Amniotic stem cell (primary cell): Measurements from ENCODE around the gene SEMA4B.

Experiments used
- DNase-seq: peaks from one replicate; lab custom pipeline; 2025; lab: John Stamatoyannopoulos, UW

SEMA4B gene

DNA sequence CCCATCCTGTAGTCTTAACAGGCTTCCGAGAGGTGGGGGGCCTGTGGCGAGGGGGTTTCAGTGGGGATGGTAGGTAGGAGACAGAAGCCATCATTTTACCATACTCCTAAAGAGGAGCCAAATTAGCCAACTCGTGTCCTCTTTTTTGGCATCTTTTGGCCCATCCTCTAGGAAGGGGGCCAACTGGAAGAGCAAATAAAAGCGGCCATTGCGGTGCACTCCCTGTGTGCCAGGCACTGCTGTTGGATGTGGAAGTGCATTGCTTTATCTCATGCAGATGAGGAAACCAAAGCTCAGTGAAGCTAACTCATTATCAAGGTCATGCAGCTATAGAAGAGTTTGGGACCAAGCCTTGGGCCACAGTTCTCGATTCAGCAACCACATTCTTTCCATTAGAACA, 6.1 kb downstream of the SEMA4B start:
- DNase-seq = no peak

DNA sequence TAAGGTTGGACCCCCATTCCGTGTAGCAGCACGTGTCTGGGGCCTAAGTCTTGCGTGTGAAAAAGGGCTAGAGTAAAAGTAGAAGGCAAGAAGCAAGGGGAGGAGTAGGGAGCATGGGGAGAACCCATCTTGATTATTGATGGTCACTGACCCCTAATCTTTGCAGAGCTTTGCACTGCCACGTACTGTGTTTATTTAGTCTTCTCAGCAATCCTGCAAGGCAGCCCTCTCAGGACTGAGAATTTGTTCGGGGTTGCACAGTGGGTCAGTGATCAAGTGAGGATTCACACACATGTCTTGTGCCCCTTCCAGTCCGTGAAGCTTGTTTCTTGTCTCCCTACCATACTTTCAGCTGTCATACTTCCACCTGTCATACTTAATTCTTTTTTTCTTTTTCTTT, 7.2 kb downstream of the SEMA4B start:
- no peak for DNase-seq

DNA sequence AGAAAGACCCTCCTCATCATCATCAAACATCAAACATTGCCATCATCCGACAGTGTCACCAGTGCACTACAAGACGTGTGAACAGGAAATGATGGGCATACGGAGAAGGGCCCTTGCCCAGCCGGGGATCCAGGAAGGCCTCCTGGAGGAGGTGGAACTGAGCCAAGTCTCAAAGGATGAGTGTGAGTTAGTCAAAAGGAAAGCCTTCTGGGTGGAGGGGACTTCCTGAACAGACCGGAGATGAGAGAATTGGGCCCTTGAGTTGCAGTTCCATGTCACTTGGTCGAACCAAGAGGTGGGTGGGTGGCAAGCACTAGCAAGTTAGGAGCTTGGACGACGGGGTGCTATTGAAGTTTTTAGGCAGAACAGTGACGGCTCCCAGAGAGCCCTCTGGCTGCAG, 8.5 kb downstream of the SEMA4B start:
- DNase-seq = no peak

DNA sequence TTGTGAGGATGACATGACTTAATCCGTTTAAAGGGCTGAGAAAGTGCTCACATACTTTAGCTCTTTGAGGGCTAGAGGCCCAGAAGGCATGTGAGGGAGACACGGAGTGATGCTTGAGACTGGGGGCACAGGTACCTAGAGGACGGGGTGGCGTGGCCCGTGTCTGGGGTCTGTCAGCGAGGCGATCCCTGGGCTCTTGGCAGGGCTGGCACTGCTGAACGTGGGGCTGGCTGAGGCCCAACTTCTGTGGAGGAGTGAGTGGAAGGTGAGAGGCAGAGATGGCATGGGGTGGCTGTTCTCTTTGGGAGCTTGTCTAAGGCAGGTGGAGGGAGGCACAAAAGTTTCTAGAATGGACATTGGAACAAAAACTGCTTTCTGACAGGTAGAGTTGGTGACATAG, 9.5 kb downstream of the SEMA4B start:
- no peak for DNase-seq

DNA sequence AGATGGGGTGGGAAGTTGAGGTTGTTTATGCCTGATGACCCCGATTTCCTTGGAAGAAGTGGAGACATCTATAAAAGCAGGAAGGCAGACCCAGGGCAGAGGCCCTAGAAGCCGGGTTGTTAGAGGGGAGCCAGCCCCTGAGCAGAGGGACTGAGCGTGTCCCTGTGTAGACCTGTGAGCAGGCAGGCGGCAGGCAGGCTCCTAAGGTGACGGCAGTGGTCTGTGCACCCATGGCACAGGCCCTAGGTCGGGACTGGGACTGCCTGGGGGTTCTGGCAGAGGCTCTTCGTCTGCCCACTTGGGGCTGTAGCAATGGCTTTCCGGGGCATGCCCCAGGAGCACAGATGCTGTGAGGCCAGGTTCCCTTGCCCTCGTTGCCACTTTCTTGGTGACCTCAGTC, 9.9 kb downstream of the SEMA4B start:
- no peak for DNase-seq

DNA sequence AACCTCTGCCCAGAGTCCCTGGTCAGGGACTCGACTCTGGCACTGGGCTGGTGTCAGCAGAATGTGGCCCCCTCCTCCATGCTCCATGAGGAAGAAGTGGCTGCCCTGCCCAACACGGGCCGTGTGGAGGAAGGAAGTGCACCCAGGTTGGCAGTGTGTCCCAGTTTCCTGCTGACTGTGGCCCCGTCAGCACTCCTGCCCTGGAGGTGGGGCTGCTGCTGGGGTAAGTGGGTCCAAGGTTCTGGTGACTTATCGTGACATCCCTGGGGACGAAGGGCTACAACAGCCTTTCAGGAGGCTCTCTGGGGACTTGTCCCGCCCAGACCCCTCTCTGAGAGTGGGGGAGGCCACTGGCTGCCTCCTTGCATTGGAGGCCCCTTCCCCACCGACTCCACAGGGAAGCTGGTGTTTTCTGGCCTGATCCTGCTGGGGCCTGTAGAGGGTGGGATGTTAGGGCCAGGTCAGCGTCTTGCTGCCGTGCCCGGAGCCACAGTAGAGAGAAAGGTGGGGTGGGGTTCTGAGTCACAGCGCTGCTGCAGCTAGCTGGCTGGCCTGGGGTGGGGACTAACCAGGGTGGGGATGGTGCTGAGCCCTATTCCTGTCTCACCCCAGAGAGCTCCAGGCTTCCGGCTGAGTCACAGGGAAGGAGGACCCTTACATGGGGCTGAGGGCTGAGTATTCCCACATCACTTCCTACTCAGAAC, 10.5 kb downstream of the SEMA4B start:
- peak; percentile 18 for DNase-seq

DNA sequence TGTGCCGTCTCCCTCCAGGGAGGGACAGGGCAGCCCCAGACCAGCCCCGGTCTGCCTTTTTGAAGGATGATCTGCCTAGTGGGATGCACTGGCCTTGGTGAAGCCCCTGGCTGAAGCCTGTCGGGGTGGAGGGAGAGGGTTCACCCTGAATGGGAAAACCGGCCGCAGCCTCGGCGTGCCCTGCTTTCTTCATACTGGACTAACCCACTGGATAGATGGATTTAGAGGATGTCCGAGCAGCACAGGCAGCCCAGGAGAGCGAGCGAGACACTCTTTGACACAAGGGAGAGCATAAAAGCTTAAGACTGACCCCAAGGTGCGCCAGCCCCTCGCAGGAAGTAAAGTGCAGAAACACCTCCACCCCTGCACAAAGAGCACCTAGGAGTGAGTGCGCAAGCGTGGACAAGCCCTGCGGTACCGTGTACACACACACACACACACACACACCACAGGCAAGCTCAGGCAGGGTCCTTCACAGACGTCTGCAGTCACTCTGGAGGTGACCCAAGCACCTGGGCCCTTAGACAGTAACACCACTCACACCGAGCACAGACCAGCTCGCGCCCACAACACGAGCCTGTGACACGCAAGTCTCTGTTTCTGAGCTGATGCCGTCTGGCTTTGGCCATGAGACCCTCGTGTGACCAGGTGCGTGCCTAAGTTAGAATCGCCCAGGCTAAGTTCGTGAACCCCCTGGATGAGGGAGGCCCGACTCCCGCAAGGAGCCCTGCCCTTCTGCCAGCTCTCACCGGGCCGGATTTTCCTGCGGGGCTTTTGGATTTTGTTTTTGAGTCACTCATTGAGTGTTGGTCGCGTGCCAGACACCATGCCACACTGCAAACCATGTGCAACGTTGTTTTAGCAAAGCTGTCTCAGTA, 11.3 kb downstream of the SEMA4B start:
- no peak for DNase-seq

DNA sequence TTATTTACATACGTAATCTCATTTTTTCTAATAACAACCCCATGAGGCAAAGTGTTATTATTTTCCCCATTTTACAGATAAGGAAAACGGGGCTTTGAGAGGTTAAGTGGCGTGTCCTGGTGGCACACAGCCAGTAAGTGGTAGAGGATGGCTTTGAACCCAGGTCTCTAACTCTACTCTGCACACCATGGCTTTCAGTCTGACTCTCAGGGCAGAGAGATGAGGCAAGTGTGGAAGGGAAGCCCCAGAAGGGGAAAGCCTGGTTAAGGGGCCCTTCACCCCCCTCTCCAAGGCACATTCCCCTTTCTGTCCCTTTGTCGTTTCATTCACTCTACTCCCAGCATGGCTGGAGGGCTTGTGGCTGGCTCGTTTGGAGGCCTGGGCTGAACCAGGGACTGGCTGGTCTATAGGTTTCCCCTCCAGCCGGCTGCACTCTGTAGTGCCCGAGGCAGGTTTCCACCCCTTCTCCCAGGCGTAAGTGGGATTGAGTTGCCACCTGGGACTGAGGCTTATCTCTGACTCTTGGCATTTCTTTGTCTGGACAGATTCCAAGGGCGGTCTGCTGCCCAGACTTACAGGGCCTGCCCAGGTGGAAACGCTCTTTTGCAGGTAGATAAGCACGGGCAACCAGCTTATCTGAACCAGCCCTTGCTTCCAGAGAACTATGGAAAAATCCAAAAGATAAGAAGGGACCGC, 12.1 kb downstream of the SEMA4B start:
- DNase-seq = no peak

DNA sequence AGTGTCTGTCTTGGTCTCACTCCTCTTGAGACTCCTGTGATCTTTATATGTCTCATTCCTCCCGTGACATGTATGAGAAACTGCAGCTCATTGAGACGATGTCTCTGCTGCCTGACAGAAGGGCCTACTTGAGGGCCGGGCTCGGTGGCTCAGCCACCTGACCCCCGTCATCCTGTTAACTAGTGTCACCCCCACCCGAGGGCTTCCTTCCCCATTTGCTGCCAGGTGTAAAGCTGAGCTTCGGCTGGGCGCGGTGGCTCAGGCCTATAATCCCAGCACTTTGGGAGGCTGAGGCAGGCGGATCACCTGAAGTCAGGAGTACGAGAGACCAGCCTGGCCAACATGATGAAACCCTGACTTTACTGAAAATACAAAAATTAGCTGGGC, 12.7 kb downstream of the SEMA4B start:
- DNase-seq = no peak

DNA sequence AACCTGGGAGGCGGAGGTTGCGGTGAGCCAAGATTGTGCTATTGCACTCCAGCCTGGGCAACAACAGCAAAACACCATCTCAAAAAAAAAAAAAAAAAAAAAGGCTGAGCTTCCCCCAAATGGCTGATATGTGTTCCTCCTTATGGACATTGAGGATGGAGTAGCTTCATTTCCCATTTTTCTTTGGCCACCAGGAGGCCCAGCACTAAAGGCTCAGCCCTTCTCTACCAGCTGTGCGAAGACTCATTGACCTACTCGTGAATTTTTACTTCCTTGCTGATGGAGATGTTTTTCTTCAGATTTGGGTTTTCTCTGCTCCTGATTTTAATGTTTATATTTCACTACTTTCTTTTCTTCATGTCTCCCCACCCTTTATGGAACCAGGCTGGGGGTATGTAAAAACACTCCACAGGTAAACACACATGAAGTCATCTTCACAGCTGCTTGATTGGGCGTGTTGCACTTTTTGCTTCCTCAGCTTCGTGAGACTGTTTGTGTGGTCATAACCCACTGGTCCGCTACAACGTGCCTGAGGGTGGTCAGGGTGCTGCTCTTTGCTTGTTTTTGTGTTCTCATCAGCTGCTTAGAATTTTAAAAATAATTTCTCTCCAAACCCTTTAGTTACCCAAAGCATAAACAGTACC, 13.5 kb downstream of the SEMA4B start:
- DNase-seq = no peak

DNA sequence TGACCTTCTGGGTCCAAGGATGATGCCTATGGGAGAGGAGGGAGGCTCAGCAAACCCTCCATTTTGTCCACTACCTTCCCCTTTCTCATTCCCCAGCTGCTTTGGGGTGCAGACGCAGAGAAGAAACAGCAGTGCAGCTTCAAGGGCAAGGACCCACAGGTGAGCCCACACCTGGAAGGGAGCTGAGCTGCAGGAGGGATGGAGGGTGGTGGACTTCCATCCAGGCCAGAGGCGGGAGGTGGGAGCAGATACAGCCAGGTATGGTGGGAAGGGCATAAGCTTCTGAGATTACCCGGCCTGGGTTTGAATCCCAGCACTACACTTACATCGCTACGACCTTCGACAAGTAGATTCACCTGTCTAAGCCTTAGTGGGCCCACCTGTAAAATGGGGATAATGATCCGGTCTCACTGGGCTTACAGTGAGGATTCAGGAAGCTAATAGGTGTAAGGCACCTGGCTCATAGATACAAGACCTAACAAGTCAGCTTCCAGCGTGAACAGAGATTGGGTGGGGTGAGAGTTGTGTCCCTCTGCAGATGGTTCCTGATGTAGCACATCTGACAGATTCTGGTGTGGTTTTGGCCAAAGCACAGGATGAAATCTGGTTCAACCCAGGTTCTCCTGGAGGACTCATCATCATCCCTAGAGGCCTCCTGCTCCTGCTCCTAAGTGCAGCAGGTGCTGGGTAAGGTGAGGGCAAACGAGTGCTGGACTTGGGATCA, 16.7 kb downstream of the SEMA4B start:
- no peak for DNase-seq

DNA sequence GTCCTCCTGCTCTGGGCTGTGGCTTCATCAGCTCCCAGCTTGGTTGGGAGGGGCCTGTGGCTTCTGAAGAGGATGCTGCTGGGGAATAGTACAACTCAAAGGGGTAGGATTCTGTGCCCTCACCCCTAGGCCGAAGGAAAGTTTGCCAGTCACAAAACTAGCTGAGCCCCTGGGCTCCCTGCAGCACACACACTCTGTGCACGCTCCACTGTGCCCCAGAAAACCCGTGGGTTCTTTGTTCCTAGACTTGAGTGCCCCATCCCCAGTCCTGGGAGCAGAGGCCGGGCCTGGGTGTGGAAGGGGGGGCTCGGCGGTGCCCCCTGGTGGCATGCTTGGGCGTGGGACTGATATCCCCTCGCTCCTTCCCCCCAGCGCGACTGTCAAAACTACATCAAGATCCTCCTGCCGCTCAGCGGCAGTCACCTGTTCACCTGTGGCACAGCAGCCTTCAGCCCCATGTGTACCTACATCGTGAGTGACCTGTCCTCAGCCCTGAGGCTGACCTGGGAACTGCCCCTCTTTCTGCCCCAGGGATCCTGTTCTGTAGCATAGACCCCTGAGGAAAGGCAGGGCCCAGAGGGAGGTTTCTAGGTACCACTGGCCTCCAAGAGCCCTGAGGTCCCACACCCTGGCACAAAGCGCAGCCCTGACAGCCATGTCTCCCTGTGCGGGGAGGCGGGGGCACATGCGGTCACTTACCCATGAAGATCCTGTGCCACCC, 18.5 kb downstream of the SEMA4B start:
- DNase-seq = no peak

DNA sequence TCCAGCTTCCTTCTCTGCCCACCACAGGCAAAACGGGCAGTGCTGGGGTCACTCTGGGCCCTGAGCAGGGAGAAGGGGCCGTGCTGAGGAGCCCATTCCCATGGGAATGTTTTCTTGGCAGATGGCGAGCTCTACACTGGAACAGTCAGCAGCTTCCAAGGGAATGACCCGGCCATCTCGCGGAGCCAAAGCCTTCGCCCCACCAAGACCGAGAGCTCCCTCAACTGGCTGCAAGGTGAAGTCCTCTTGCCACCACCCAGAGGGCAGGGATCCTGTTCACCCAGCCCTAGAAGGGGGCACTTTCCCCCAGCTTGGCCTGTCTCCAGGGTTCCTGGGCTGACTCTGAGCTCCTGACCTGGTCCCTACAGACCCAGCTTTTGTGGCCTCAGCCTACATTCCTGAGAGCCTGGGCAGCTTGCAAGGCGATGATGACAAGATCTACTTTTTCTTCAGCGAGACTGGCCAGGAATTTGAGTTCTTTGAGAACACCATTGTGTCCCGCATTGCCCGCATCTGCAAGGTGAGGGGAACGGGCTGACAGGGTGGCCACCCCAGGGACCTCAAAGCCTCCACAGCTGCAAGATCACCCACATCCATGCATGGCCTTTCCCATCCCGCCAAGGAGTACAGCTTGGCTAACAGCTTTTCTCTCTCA, 20.2 kb downstream of the SEMA4B start:
- peak; percentile 26 for DNase-seq

DNA sequence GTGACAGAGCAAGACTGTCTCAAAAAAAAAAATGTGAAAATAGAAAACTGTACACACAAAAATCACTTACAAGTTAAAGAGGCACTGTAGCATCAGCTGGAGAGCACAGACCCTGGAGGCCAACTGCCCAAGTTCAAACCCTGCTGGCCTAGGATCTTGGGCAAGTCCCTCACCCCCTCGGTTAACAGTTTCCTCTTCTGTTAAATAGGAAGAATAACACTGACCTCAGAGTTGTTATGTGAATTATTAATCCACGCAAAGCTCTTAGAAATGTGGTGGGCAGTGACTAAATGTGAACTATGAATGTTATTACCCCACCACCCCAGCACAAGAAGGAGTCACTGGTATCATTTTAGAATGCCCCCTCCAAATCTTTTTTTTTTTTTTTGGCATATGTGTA, 21.4 kb downstream of the SEMA4B start:
- no peak for DNase-seq

DNA sequence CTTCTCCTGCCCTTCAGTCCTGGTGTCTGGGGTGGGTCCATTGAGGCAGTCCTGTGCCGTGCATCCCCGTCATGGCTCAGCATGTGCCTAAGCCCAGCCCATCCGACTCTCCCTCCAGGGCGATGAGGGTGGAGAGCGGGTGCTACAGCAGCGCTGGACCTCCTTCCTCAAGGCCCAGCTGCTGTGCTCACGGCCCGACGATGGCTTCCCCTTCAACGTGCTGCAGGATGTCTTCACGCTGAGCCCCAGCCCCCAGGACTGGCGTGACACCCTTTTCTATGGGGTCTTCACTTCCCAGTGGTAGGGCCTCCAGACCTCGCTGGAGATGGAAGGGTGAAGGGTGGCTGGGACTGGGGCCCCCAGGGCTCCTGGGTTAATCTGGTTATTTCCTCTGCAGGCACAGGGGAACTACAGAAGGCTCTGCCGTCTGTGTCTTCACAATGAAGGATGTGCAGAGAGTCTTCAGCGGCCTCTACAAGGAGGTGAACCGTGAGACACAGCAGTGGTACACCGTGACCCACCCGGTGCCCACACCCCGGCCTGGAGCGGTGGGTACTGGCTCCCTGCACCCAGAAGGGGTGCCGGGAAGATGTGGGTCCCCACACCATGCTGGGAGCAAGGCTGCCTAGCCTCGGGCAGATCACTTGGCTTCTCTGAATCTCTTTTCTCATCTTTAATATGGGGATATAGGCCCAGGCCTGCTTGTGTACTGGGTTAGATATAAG, 22.5 kb downstream of the SEMA4B start:
- DNase-seq = no peak

DNA sequence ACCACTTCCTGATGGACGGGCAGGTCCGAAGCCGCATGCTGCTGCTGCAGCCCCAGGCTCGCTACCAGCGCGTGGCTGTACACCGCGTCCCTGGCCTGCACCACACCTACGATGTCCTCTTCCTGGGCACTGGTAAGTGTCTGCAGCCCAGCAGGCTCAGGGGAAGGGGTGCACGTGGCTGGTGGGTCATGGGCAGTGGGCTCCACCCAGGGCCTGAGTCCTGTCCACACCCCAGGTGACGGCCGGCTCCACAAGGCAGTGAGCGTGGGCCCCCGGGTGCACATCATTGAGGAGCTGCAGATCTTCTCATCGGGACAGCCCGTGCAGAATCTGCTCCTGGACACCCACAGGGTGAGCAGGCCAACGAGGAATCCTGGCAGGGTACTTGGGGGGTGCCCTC, 23.9 kb downstream of the SEMA4B start:
- DNase-seq = no peak

DNA sequence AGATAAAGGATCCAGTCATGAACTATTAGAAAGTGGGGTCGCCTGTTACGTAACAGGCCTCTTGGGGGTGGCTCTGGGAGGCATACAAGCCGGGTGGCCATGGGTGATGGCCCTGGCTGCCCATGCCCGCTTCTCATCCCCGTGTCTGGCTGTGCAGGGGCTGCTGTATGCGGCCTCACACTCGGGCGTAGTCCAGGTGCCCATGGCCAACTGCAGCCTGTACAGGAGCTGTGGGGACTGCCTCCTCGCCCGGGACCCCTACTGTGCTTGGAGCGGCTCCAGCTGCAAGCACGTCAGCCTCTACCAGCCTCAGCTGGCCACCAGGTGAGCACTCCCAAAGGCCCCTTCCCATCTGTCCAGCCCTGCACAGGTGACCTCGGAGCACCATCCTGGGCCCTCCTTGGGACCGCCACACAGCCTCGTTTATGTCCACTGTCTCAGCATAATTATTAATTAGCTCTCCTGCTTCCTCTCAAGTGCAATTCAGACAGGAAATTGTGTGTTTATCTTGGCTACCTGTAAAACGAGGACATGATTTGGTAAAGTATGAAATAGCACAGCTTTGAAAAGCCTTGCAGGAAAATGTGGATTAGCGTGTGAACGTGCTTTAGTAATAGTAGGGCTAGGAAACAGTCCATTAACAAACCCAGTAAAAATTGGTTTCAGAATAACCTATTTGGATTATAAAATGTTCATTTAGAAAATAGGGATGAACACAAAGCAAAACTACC, 24.5 kb downstream of the SEMA4B start:
- no peak for DNase-seq

DNA sequence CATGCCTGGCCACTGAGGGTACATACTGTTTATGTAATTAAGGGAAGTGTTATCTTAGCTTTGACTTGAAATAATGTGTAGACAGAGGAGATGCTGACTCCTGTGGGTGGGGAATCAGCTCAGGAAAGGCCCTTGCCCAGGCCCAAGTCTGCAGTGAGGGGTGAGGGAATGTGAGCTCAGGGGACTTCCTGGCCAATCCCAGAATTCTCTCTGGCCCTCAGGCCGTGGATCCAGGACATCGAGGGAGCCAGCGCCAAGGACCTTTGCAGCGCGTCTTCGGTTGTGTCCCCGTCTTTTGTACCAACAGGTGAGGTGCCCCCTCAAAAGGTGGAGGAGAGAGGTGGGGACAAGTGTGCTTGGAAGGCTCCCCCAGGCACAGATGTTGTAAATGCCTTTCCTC, 26.2 kb downstream of the SEMA4B start:
- DNase-seq = no peak
